WTC11 (cell line): ENCODE data around the gene PRRC2C. TPM values are rescaled to one million over a fixed set of nuclear protein-coding genes. Genes with fewer than 3 reads are reported as not detected.
A peak's percentile ranks its signal among the peaks of the same experiment; 100 is the strongest.

Experiments used
- ATAC-seq: fragments of 200-7000 bp; cut with Tn5 transposase; 2 replicates; pipeline ENCODE4 v1.10.0; 2021; ENCODE audit warnings: mild to moderate bottlenecking, moderate library complexity
- CTCF ChIA-PET: fragments of 300-600 bp; sonication (Branson Sonifier 250); formaldehyde crosslinking; loops from one replicate; lab custom pipeline; 2021; ENCODE audit warnings: antibody characterized with exemption; lab: Charles Lee
- POLR2A ChIA-PET: fragments of 350-600 bp; sonication (Branson Sonifier 250); formaldehyde crosslinking; loops from one replicate; lab custom pipeline; 2021; ENCODE audit warnings: antibody characterized with exemption; lab: Charles Lee
- DNase-seq: peaks from one replicate; pipeline ENCODE4 v3.0.0; 2021; ENCODE audit warnings: low spot score
- H3K27ac Mint-ChIP-seq: 2 replicates; pipeline ENCODE4 v1.8.0; 2021; ENCODE audit warnings: mixed read lengths
- H3K27me3 Mint-ChIP-seq: 2 replicates; pipeline ENCODE4 v1.8.0; 2021; ENCODE audit warnings: low read depth, mild to moderate bottlenecking, moderate library complexity, mixed read lengths
- H3K36me3 Mint-ChIP-seq: 2 replicates; pipeline ENCODE4 v1.8.0; 2021; ENCODE audit warnings: mixed read lengths
- H3K4me1 Mint-ChIP-seq: 2 replicates; pipeline ENCODE4 v1.8.0; 2022; ENCODE audit warnings: mixed read lengths
- H3K4me3 Mint-ChIP-seq: 2 replicates; pipeline ENCODE4 v1.8.0; 2021; ENCODE audit warnings: mild to moderate bottlenecking, moderate library complexity, mixed read lengths
- H3K9me3 Mint-ChIP-seq: 2 replicates; pipeline ENCODE4 v1.8.0; 2021; ENCODE audit warnings: mixed read lengths
- ELF4 ChIP-seq: sonication (generic); formaldehyde crosslinking; IDR thresholded peaks from 2 replicates; pipeline ENCODE4 v1.8.1; 2022; ENCODE audit warnings: low read depth, mild to moderate bottlenecking, moderate library complexity, missing genetic modification reagents
- IRF2 ChIP-seq: sonication (generic); formaldehyde crosslinking; IDR thresholded peaks from 2 replicates; pipeline ENCODE4 v1.8.0; 2022; ENCODE audit warnings: low read depth, missing genetic modification reagents, borderline replicate concordance
- JUN ChIP-seq: sonication (generic); formaldehyde crosslinking; IDR thresholded peaks from 2 replicates; pipeline ENCODE4 v1.8.0; 2023; ENCODE audit warnings: mild to moderate bottlenecking, missing genetic modification reagents
- NFATC4 ChIP-seq: fragments of 250-450 bp; sonication (Bioruptor Pico); IDR thresholded peaks from 2 replicates; pipeline ENCODE4 v1.9.0; 2021; ENCODE audit warnings: mild to moderate bottlenecking
- TEAD4 ChIP-seq: sonication (generic); formaldehyde crosslinking; IDR thresholded peaks from 2 replicates; pipeline ENCODE4 v1.8.0; 2022; ENCODE audit warnings: mild to moderate bottlenecking, missing genetic modification reagents
- ZBTB21 ChIP-seq: sonication (generic); formaldehyde crosslinking; IDR thresholded peaks from 2 replicates; pipeline ENCODE4 v1.8.1; 2023; ENCODE audit warnings: mild to moderate bottlenecking, missing genetic modification reagents, borderline replicate concordance
- ZNF121 ChIP-seq: sonication (generic); formaldehyde crosslinking; IDR thresholded peaks from 2 replicates; pipeline ENCODE4 v1.8.0; 2023; ENCODE audit warnings: missing genetic modification reagents
- ZNF423 ChIP-seq: fragments of 250-450 bp; sonication (Bioruptor Pico); IDR thresholded peaks from 2 replicates; pipeline ENCODE4 v2.1.2; 2022; ENCODE audit warnings: mild to moderate bottlenecking, moderate library complexity
- total RNA-seq: library from RNA; stranded (reverse); gene quantifications from 3 replicates; pipeline ENCODE4 v1.2.3, GENCODE V29; 2021
- TF ChIP-seq, protein P1 (sequence below): fragments of 250-450 bp; sonication (Bioruptor Pico); conservative IDR thresholded peaks from 2 replicates; pipeline ENCODE4 v1.9.0; 2021; ENCODE audit warnings: mild to moderate bottlenecking
- TF ChIP-seq, protein P2 (sequence below): fragments of 250-450 bp; sonication (Bioruptor Pico); IDR thresholded peaks from 2 replicates; pipeline ENCODE4 v1.9.0; 2021; ENCODE audit warnings: mild to moderate bottlenecking
- TF ChIP-seq, protein P3 (sequence below): fragments of 250-450 bp; sonication (Bioruptor Pico); IDR thresholded peaks from 2 replicates; pipeline ENCODE4 v1.9.0; 2021; ENCODE audit warnings: moderate library complexity, mild to moderate bottlenecking, inconsistent platforms, borderline replicate concordance
- TF ChIP-seq, protein P4 (sequence below): sonication (generic); formaldehyde crosslinking; IDR thresholded peaks from 2 replicates; pipeline ENCODE4 v1.8.0; 2022; ENCODE audit warnings: missing genetic modification reagents

Gene PRRC2C
- total RNA-seq, 1 experiment from 2014 or later, result 236 TPM

DNA sequence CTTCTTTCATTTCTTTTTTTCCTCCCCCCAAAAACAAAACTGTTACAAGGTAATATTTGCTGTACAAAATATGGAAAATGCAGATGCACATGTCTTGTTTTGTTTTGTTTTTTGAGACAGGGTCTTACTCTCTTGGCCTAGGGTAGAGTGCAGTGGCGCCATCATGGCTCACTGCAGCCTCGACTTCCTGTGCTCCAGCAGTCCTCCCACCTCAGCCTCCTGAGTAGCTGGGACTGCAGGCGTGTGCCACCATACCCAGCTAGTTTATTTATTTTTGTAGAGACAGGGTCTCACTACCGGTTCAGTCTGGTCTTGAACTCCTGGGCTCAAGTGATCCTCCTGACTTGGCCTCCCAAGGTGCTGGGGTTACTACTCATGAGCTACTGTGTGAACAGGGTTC, 15.5 kb downstream of the PRRC2C start:
- POLR2A ChIA-PET, result no interaction called here
- ATAC-seq, result no peak; the same call in 1 of the 2 replicates

DNA sequence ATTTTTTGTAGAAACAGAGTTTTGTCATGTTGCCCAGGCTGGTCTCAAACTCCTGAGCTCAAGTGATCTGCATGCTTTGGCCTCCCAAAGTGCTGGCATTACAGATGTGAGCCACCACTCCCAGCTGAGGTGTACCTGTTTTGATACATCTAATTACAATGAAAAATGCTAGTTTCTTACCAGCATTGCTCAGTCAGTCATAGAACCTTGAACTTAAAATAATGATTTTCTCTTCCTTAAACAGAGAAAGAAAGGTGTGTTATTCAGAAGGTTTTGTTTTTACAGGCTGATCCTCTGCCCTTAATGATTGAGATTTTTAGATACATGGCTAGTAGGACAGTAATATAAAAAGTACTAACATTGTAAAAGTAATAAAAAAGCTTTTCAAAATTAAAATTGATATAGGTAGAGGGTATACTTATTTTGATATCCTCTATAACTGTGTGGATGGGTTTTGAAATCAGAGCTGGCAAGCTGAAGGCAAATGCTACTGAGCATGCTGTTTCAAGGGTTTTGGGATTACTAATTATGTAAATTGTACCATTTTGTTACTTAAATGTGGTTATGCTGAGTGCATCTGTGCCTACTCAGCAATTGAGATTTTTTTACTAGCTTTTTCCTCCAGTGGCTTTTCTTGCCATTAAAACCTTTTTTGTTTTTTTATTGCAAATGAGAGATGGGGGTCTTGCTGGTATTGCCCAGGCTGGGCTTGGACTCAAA, 16.1 kb downstream of the PRRC2C start:
- ChIA-PET POLR2A (no interaction called here), CTCF (interaction anchor here (1.2 kb wide), 1 partner anchor 16 kb away, joined by 5 read pairs; the partner anchor contains the start of gene PRRC2C)

More for the DNA sequence above, 15.5 kb downstream of the PRRC2C start:
- no peaks in the 10 kb centered on the region for H3K27me3 Mint-ChIP-seq
- H3K9me3 Mint-ChIP-seq, result 0 out of 2 replicates have a peak, but pooled peaks cover 3% of the 10 kb centered on the region
- no peak overlapping the region; the same call in 1 of the 2 replicates for H3K27ac Mint-ChIP-seq
- H3K36me3 Mint-ChIP-seq, result peaks cover 7% of the 10 kb centered on the region
- CTCF ChIA-PET, result interaction anchor here (1.2 kb wide), 1 partner anchor 16 kb away, joined by 5 read pairs; the partner anchor contains the start of gene PRRC2C
- no peak overlapping the region for H3K4me3 Mint-ChIP-seq
- TF ChIP-seq, protein P1, sequence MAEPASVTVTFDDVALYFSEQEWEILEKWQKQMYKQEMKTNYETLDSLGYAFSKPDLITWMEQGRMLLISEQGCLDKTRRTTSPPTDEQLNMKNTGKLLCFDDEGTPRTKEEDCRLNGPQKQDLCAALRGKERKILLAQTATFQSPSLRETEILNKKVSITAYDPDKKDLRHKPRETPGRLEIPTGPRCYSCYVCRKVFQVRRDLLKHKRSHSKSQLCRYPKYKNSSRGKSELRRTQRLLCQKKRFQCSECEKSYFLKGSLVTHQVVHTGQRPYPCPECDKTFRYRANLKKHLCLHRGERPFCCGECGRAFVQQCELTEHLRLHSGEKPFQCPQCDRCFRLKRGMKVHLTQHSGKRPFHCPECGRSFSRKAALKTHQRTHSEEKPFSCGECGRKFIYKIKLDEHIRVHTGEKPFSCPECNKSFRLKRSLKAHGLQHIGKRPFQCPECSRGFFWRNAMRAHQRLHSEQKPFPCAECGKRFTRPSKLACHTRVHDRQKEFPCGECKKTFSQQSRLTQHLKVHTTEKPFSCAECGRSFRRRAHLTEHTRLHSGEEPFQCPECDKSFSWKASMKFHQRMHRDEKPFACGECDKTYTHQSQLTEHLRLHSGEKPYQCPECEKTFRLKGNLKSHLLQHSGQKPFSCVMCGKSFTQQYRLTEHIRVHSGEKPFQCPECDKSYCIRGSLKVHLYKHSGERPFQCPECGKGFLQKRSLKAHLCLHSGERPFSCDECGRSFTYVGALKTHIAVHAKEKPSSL (CRISPR knock-in tag), result no peak
- TF ChIP-seq ZNF121 (CRISPR knock-in tag), result peak; percentile 86
- no peak for TF ChIP-seq TEAD4 (CRISPR knock-in tag)
- no peak for DNase-seq
- peaks cover 52% of the 10 kb centered on the region for H3K4me1 Mint-ChIP-seq

DNA sequence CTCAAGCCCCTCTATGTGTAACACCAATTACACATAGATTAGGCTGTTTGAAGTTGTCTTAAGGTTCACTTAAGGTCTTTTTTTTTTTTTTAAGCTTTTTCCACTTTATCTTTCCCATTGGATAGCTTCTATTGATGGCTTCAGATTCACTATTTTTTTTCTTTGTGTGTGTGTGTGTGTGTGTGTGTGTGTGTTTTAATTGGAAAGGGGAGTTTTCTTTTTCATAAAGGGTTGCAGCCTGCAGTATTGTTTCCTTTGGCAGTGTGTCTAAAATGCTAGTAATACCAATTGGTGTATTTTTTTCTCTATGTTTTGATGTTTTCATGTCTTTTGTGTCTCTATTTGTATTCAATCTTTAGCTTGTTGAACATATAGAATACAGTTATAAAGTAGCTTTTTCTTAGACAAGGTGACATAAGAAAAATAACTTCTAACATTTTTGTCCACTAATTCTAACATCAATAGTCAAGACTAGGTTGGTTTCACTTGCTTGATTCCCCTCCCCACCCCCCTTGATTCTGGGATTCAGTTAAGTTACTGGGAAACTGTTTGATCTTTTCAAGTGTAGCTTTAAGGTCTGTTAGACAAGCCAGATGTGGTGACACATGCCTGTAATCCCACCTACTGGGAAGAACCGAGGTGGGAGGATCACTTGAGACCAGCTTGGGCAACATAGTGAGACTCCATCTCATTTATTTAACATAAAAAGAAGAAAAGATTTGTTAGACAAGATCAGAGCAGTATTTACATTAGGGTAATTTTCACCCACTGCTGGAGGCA, 21.4 kb downstream of the PRRC2C start:
- no peaks in the 10 kb centered on the region for H3K27me3 Mint-ChIP-seq
- TF ChIP-seq NFATC4 (CRISPR knock-in tag) (no peak), ZNF121 (CRISPR knock-in tag) (0 out of 2 replicates have a peak, but pooled peaks have one; percentile 21)
- CTCF ChIA-PET, result interaction anchor here (0.6 to 1.4 kb wide), 2 partner anchors 19 to 21 kb away, joined by 3 to 8 read pairs; partner anchors contain the start of gene PRRC2C
- 0 out of 2 replicates have a peak, but pooled peaks cover under 1% of the 10 kb centered on the region for H3K36me3 Mint-ChIP-seq
- no peak overlapping the region for H3K4me3 Mint-ChIP-seq
- H3K4me1 Mint-ChIP-seq, result peaks cover 75% of the 10 kb centered on the region
- POLR2A ChIA-PET, result no interaction called here
- ATAC-seq, result peak; percentile 50
- no peak for DNase-seq
- H3K9me3 Mint-ChIP-seq, result no peaks in the 10 kb centered on the region
- H3K27ac Mint-ChIP-seq, result 0 out of 2 replicates have a peak overlapping the region, but pooled peaks have one; percentile 5

More for the DNA sequence above, 16.1 kb downstream of the PRRC2C start:
- ATAC-seq, result no peak
- Mint-ChIP-seq H3K4me1 (peaks cover 58% of the 10 kb centered on the region), H3K27me3 (no peaks in the 10 kb centered on the region), H3K27ac (peak overlapping the region; percentile 33; the same call in 1 of the 2 replicates), H3K4me3 (no peak overlapping the region)
- TF ChIP-seq ZBTB21 (CRISPR knock-in tag), result no peak
- no peak for TF ChIP-seq ZNF423 (CRISPR knock-in tag)
- TF ChIP-seq, all 79 proteins: peak for 0
- peaks cover 7% of the 10 kb centered on the region for H3K36me3 Mint-ChIP-seq
- DNase-seq, result no peak
- 0 out of 2 replicates have a peak, but pooled peaks cover 3% of the 10 kb centered on the region for H3K9me3 Mint-ChIP-seq

DNA sequence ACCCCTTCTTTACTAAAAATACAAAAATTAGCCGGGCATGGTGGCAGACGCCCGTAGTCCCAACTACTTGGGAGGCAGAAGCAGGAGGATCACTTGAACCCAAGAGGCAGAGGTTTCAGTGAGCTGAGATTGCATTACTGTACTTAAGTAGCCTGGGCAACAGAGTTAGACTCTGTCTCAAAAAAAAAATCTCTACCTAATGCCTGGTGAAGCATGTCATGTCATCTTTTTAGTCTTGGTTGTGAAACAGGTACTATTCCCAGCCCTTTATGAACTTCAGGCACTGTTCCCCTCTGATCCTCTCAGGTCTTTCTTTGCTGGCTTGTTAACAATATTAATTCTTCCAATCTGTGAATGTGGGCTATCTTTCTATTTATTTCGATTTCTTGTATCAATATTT, 22.1 kb downstream of the PRRC2C start:
- Mint-ChIP-seq H3K27ac (peak overlapping the region; percentile 50; the same call in 1 of the 2 replicates), H3K4me1 (peaks cover 68% of the 10 kb centered on the region), H3K4me3 (no peak overlapping the region), H3K27me3 (no peaks in the 10 kb centered on the region), H3K9me3 (no peaks in the 10 kb centered on the region), H3K36me3 (peaks cover 3% of the 10 kb centered on the region; the same call in 1 of the 2 replicates)
- POLR2A ChIA-PET, result no interaction called here
- DNase-seq (no peak), ATAC-seq (no peak)
- CTCF ChIA-PET, result interaction anchor here (1.4 kb wide), 1 partner anchor 22 kb away, joined by 8 read pairs; the partner anchor contains the start of gene PRRC2C
- TF ChIP-seq IRF2 (CRISPR knock-in tag) (no peak), ELF4 (no peak), JUN (CRISPR knock-in tag) (no peak)
- TF ChIP-seq, protein P2, sequence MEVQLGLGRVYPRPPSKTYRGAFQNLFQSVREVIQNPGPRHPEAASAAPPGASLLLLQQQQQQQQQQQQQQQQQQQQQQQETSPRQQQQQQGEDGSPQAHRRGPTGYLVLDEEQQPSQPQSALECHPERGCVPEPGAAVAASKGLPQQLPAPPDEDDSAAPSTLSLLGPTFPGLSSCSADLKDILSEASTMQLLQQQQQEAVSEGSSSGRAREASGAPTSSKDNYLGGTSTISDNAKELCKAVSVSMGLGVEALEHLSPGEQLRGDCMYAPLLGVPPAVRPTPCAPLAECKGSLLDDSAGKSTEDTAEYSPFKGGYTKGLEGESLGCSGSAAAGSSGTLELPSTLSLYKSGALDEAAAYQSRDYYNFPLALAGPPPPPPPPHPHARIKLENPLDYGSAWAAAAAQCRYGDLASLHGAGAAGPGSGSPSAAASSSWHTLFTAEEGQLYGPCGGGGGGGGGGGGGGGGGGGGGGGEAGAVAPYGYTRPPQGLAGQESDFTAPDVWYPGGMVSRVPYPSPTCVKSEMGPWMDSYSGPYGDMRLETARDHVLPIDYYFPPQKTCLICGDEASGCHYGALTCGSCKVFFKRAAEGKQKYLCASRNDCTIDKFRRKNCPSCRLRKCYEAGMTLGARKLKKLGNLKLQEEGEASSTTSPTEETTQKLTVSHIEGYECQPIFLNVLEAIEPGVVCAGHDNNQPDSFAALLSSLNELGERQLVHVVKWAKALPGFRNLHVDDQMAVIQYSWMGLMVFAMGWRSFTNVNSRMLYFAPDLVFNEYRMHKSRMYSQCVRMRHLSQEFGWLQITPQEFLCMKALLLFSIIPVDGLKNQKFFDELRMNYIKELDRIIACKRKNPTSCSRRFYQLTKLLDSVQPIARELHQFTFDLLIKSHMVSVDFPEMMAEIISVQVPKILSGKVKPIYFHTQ, result no peak
- TF ChIP-seq, protein P3, sequence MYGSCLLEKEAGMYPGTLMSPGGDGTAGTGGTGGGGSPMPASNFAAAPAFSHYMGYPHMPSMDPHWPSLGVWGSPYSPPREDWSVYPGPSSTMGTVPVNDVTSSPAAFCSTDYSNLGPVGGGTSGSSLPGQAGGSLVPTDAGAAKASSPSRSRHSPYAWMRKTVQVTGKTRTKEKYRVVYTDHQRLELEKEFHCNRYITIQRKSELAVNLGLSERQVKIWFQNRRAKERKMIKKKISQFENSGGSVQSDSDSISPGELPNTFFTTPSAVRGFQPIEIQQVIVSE, result no peak
- TF ChIP-seq, protein P4, sequence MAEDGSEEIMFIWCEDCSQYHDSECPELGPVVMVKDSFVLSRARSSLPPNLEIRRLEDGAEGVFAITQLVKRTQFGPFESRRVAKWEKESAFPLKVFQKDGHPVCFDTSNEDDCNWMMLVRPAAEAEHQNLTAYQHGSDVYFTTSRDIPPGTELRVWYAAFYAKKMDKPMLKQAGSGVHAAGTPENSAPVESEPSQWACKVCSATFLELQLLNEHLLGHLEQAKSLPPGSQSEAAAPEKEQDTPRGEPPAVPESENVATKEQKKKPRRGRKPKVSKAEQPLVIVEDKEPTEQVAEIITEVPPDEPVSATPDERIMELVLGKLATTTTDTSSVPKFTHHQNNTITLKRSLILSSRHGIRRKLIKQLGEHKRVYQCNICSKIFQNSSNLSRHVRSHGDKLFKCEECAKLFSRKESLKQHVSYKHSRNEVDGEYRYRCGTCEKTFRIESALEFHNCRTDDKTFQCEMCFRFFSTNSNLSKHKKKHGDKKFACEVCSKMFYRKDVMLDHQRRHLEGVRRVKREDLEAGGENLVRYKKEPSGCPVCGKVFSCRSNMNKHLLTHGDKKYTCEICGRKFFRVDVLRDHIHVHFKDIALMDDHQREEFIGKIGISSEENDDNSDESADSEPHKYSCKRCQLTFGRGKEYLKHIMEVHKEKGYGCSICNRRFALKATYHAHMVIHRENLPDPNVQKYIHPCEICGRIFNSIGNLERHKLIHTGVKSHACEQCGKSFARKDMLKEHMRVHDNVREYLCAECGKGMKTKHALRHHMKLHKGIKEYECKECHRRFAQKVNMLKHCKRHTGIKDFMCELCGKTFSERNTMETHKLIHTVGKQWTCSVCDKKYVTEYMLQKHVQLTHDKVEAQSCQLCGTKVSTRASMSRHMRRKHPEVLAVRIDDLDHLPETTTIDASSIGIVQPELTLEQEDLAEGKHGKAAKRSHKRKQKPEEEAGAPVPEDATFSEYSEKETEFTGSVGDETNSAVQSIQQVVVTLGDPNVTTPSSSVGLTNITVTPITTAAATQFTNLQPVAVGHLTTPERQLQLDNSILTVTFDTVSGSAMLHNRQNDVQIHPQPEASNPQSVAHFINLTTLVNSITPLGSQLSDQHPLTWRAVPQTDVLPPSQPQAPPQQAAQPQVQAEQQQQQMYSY, result no peak
